ENCODE data around the gene CDYL.

DNA sequence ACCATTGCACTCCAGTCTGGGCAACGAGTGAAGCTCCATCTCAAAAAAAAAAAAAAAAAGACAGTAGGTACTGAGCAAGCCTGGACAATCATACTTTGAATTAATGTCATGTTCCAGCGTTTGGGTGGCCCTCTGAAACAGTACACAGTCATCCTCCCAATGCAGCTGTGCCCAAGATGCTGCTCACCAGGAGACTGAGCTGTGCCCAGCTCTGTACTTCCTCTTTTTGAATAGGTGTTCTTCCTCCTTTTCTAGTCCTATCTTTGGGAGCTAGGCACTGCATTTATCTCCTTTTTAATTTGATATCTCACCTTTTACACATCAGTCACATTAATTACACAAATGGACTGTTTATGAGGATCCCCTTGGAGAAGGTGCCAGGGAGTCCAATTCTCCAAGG is 126.2 kb downstream of the CDYL start:
- TF ChIP-seq POLR2A (IDR thresholded peaks at IDR 0.05): no peak
- TF ChIP-seq, protein P1, sequence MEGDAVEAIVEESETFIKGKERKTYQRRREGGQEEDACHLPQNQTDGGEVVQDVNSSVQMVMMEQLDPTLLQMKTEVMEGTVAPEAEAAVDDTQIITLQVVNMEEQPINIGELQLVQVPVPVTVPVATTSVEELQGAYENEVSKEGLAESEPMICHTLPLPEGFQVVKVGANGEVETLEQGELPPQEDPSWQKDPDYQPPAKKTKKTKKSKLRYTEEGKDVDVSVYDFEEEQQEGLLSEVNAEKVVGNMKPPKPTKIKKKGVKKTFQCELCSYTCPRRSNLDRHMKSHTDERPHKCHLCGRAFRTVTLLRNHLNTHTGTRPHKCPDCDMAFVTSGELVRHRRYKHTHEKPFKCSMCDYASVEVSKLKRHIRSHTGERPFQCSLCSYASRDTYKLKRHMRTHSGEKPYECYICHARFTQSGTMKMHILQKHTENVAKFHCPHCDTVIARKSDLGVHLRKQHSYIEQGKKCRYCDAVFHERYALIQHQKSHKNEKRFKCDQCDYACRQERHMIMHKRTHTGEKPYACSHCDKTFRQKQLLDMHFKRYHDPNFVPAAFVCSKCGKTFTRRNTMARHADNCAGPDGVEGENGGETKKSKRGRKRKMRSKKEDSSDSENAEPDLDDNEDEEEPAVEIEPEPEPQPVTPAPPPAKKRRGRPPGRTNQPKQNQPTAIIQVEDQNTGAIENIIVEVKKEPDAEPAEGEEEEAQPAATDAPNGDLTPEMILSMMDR (IDR thresholded peaks at IDR 0.05): no peak
- TF ChIP-seq EP300 (IDR thresholded peaks at IDR 0.05): no peak

Data from ovary (tissue), 3 donors.